Measurements from ENCODE around the gene TRIM2. TPM values are rescaled to one million over a fixed set of nuclear protein-coding genes. Genes with fewer than 3 reads are reported as not detected.

Gene TRIM2
- total RNA-seq, 2 experiments from 2014 or later, result 1.9 to 3.4 TPM

DNA sequence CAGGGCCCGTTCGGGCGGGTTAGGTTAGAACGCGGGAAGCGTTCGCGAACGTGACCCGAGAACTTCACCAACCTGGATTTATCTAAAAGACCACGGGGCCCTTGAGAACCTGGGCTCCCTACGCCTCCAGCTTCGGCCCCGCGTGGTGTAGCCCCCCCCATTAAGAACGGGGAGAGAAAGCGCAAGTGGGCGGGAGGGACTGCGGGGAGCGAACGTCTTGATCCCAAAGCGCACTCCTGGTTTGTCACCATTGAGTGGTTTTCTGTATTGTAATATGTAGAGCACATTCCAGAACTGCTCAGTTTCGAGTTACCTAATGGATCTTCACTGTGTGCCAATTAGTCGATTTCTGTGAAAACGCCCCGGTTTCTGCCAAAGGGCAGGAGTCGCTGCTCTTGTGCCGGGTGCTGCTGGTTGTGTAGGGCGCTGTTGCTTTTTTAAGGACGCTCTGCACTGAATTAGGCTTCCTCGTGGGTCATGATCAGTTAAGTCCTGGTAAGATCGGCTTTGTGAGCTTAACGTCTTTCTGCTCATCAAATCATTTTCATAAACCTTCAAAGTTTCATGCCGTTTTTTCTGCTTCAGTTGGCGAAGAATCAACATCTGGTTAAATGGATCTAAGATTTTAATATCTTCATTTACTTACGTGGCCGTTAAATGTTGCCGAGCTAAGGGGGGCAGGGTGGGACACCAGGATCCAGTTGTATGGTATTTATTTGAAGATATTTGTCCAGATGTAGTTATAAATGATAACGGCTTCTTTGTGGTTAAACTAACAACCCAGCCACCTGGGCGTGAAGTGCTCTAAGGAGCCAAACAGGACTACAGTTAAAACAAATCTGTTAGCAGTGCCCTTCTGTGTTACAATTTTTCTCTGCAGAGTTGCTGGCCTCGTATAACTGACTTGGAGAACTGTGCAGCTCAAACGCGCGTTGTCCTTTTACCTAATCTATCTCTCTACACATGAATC lies 141.1 kb downstream of the TRIM2 start:
- Histone ChIP-seq H3K4me3 (ENCODE audit: low read length) (peak overlapping the region; percentile 80), H3K27ac (ENCODE audit: low read depth in 1 of 2, low read length in 2 of 2) (no peak overlapping the region), H3K9me3 (ENCODE audit: control insufficient read depth in 1 of 2, insufficient read depth in 1 of 2, low read length in 2 of 2) (no peaks in the 10 kb centered on the region), H3K4me1 (ENCODE audit: insufficient read depth, low read length) (peaks cover 4% of the 10 kb centered on the region), H3K27me3 (ENCODE audit: control insufficient read depth in 1 of 2, insufficient read depth in 2 of 2, low read length in 2 of 2) (no peaks in the 10 kb centered on the region), H3K36me3 (ENCODE audit: insufficient read depth, low read length) (no peaks in the 10 kb centered on the region)
- H3K9me3 Mint-ChIP-seq, result no peaks in the 10 kb centered on the region
- POLR2A ChIA-PET, result interaction anchor here (0.6 to 3.8 kb wide), 12 partner anchors 15 to 228 kb away, joined by 3 to 30 read pairs (median 4); partner anchors contain the start of gene TMEM131L
- ATAC-seq (ENCODE audit: poor library complexity) (peak; percentile 51), DNase-seq (peak; percentile 29 to 75 (median 43))
- peak overlapping the region; percentile 93 for H3K4me3 Mint-ChIP-seq
- intact Hi-C loops (cut with DNase I, micrococcal nuclease), result loop anchor here (1.0 to 2.0 kb wide), 3 partner anchors 88 to 300 kb away; partner anchors contain the start of gene TMEM131L (in 1 of the 2)
- CTCF ChIA-PET, result interaction anchor here (0.6 to 3.6 kb wide), 9 partner anchors 88 to 298 kb away, joined by 3 to 15 read pairs (median 5); partner anchors contain the start of gene TMEM131L
- H3K27me3 Mint-ChIP-seq, result peaks cover 7% of the 10 kb centered on the region
- TF ChIP-seq, protein P1, sequence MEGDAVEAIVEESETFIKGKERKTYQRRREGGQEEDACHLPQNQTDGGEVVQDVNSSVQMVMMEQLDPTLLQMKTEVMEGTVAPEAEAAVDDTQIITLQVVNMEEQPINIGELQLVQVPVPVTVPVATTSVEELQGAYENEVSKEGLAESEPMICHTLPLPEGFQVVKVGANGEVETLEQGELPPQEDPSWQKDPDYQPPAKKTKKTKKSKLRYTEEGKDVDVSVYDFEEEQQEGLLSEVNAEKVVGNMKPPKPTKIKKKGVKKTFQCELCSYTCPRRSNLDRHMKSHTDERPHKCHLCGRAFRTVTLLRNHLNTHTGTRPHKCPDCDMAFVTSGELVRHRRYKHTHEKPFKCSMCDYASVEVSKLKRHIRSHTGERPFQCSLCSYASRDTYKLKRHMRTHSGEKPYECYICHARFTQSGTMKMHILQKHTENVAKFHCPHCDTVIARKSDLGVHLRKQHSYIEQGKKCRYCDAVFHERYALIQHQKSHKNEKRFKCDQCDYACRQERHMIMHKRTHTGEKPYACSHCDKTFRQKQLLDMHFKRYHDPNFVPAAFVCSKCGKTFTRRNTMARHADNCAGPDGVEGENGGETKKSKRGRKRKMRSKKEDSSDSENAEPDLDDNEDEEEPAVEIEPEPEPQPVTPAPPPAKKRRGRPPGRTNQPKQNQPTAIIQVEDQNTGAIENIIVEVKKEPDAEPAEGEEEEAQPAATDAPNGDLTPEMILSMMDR (IDR thresholded peaks at IDR 0.05), result no peak
- H3K27ac Mint-ChIP-seq, result peak overlapping the region; percentile 57
- no peaks in the 10 kb centered on the region for H3K36me3 Mint-ChIP-seq (ENCODE audit: low read depth)
- peaks cover 13% of the 10 kb centered on the region for H3K4me1 Mint-ChIP-seq (ENCODE audit: low read depth)

DNA sequence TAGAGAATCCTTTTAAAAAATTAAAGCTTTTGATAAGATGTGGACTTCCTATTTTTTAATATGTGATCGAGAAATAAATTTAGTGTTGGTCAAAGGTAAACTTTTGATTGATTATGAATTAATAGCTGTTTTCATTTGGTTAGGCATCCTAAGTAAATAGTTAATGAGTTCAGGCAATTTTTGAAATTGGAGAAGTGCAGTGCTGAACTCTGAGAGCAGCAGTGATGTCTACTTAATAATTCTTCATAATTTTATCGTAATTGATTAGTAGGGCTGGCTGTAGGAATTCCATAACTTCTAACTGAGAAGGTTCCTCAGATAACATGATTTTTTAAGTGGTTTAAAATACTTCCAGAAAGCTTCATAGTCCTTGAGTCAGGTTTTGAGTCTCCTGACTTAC lies 141.8 kb downstream of the TRIM2 start:
- DNase-seq (no peak), ATAC-seq (ENCODE audit: poor library complexity) (no peak)
- Mint-ChIP-seq H3K4me1 (ENCODE audit: low read depth) (peaks cover 13% of the 10 kb centered on the region), H3K36me3 (ENCODE audit: low read depth) (no peaks in the 10 kb centered on the region), H3K27ac (peak overlapping the region; percentile 57), H3K9me3 (no peaks in the 10 kb centered on the region), H3K27me3 (peaks cover 7% of the 10 kb centered on the region), H3K4me3 (peak overlapping the region; percentile 93)
- Histone ChIP-seq H3K4me1 (ENCODE audit: insufficient read depth, low read length) (peaks cover 4% of the 10 kb centered on the region), H3K4me3 (ENCODE audit: low read length) (no peak overlapping the region), H3K27ac (ENCODE audit: low read depth in 1 of 2, low read length in 2 of 2) (no peak overlapping the region), H3K27me3 (ENCODE audit: control insufficient read depth in 1 of 2, insufficient read depth in 2 of 2, low read length in 2 of 2) (no peaks in the 10 kb centered on the region), H3K36me3 (ENCODE audit: insufficient read depth, low read length) (no peaks in the 10 kb centered on the region), H3K9me3 (ENCODE audit: control insufficient read depth in 1 of 2, insufficient read depth in 1 of 2, low read length in 2 of 2) (no peaks in the 10 kb centered on the region)
- intact Hi-C loops (cut with DNase I, micrococcal nuclease), result no loop called here
- ChIA-PET CTCF (interaction anchor here (0.6 to 3.6 kb wide), 6 partner anchors 18 to 298 kb away, joined by 3 to 15 read pairs (median 5); no protein-coding TSS in a partner anchor), POLR2A (interaction anchor here (0.7 to 3.8 kb wide), 9 partner anchors 16 to 228 kb away, joined by 3 to 30 read pairs (median 4); partner anchors contain the start of gene TMEM131L)
- TF ChIP-seq, protein P1 (IDR thresholded peaks at IDR 0.05), result no peak

DNA sequence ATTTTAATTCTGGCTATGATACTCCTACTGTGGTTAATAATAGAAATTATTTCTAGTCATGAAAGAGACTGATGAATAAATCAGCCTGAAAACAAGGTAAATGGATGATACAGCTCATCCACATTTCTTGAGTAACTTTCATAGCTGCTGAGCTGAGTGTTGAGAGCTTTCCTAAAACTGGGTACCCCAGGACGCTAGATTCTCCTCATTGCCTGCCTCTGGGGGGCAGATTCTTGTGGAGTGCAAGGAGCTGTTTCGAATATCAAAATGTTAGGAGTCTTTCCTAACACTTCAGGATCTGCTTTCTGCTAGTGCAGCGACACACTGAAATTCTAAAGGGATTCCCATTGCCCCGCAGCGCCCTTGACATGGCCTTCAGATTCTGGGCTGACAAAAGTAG lies 142.3 kb downstream of the TRIM2 start:
- intact Hi-C loops (cut with DNase I, micrococcal nuclease), result no loop called here
- H3K9me3 Mint-ChIP-seq, result no peaks in the 10 kb centered on the region
- H3K4me1 Mint-ChIP-seq (ENCODE audit: low read depth), result peaks cover 13% of the 10 kb centered on the region

More for the DNA sequence above, 142.3 kb downstream of the TRIM2 start:
- H3K27ac Mint-ChIP-seq, result no peak overlapping the region
- no peak for DNase-seq
- H3K9me3 ChIP-seq (ENCODE audit: control insufficient read depth in 1 of 2, insufficient read depth in 1 of 2, low read length in 2 of 2), result no peaks in the 10 kb centered on the region
- H3K27me3 ChIP-seq (ENCODE audit: control insufficient read depth in 1 of 2, insufficient read depth in 2 of 2, low read length in 2 of 2), result no peaks in the 10 kb centered on the region
- H3K4me3 ChIP-seq (ENCODE audit: low read length), result no peak overlapping the region
- no peak overlapping the region for H3K27ac ChIP-seq (ENCODE audit: low read depth in 1 of 2, low read length in 2 of 2)
- CTCF ChIA-PET, result interaction anchor here (0.7 to 3.6 kb wide), 3 partner anchors 17 to 227 kb away, joined by 3 to 15 read pairs (median 13); no protein-coding TSS in a partner anchor
- no peak for ATAC-seq (ENCODE audit: poor library complexity)
- POLR2A ChIA-PET, result interaction anchor here (1.2 to 3.8 kb wide), 7 partner anchors 17 to 227 kb away, joined by 3 to 30 read pairs (median 9); partner anchors contain the start of gene TMEM131L
- peaks cover 7% of the 10 kb centered on the region for H3K27me3 Mint-ChIP-seq
- TF ChIP-seq, protein P1 (IDR thresholded peaks at IDR 0.05), result no peak
- H3K36me3 Mint-ChIP-seq (ENCODE audit: low read depth), result no peaks in the 10 kb centered on the region
- peak overlapping the region; percentile 12 for H3K4me3 Mint-ChIP-seq
- H3K36me3 ChIP-seq (ENCODE audit: insufficient read depth, low read length), result no peaks in the 10 kb centered on the region
- peaks cover 4% of the 10 kb centered on the region for H3K4me1 ChIP-seq (ENCODE audit: insufficient read depth, low read length)
